KMS-11 (cell line): Measurements from ENCODE around the gene LRRC49.

Experiments used
- H2AFZ ChIP-seq: fragments of 200-600 bp; sonication (generic); 2 replicates; pipeline ENCODE4 v1.6.1; 2016; ENCODE audit warnings: antibody characterized with exemption, mixed run types, low read depth
- H3K27ac ChIP-seq: fragments of 200-600 bp; sonication (generic); 2 replicates; pipeline ENCODE4 v1.6.1; 2016; ENCODE audit warnings: mild to moderate bottlenecking, mixed run types
- H3K27me3 ChIP-seq: fragments of 200-600 bp; sonication (generic); 2 replicates; pipeline ENCODE4 v1.6.1; 2017; ENCODE audit warnings: mild to moderate bottlenecking, low read depth, mixed run types, moderate library complexity; ENCODE audit not compliant: insufficient read depth
- H3K36me3 ChIP-seq: fragments of 200-600 bp; sonication (generic); 2 replicates; pipeline ENCODE4 v1.6.1; 2017; ENCODE audit warnings: mild to moderate bottlenecking, mixed run types; ENCODE audit not compliant: insufficient read depth
- H3K4me1 ChIP-seq: fragments of 200-600 bp; sonication (generic); 2 replicates; pipeline ENCODE4 v1.6.1; 2016; ENCODE audit warnings: mild to moderate bottlenecking, low read depth, mixed run types; ENCODE audit not compliant: poor library complexity, severe bottlenecking
- H3K4me2 ChIP-seq: fragments of 200-600 bp; sonication (generic); 2 replicates; pipeline ENCODE4 v1.7.0; 2016; ENCODE audit warnings: mild to moderate bottlenecking, mixed run types
- H3K4me3 ChIP-seq: fragments of 200-600 bp; sonication (generic); IDR thresholded peaks from 2 replicates; pipeline ENCODE4 v1.6.1; 2017; ENCODE audit warnings: low read depth, low read length, mixed read lengths; ENCODE audit not compliant: insufficient read depth
- H3K79me2 ChIP-seq: fragments of 200-600 bp; sonication (generic); 2 replicates; pipeline ENCODE4 v1.6.1; 2016; ENCODE audit warnings: low read depth, mixed run types; ENCODE audit not compliant: insufficient read depth
- H3K9ac ChIP-seq: fragments of 200-600 bp; sonication (generic); 2 replicates; pipeline ENCODE4 v1.6.1; 2016; ENCODE audit warnings: mild to moderate bottlenecking, mixed run types
- H4K20me1 ChIP-seq: fragments of 200-600 bp; sonication (generic); 2 replicates; pipeline ENCODE4 v1.6.1; 2016; ENCODE audit warnings: mild to moderate bottlenecking, mixed run types; ENCODE audit not compliant: insufficient read depth
- CTCF ChIP-seq: fragments of 200-600 bp; sonication (generic); conservative IDR thresholded peaks from 2 replicates; pipeline ENCODE4 v1.6.1; 2017; ENCODE audit warnings: low read depth, mild to moderate bottlenecking, antibody characterized with exemption, low read length, moderate library complexity, mixed read lengths

Gene LRRC49

GRCh38 chr15:70892002-70892911, at the start of gene LRRC49, which contains the start of gene THAP10:
TSS of gene LRRC49 (plus strand) at chr15:70892826. CDS start at chr15:70892895, 69 bp downstream.
TSS of gene THAP10 (minus strand) at chr15:70892433. CDS start at chr15:70892272, 161 bp downstream.
- Histone ChIP-seq H3K4me1 (peaks cover 40% of the 10 kb centered on the region), H3K79me2 (peaks cover 5% of the 10 kb centered on the region; the same call in 1 of the 2 replicates), H3K4me2 (peak within 1 kb of the TSS; percentile 53), H3K9ac (peak within 1 kb of the TSS; percentile 65), H3K36me3 (no peaks in the 10 kb centered on the region), H2AFZ (peak within 1 kb of the TSS; percentile 83), H3K27me3 (no peaks in the 10 kb centered on the region), H4K20me1 (no peaks in the 10 kb centered on the region), H3K27ac (peak within 1 kb of the TSS; percentile 33; the same call in 1 of the 2 replicates), H3K4me3 (peak within 1 kb of the TSS; percentile 52)
- no peak for TF ChIP-seq CTCF

- no peak overlapping the region for H3K9ac ChIP-seq
- H3K4me3 ChIP-seq = no peak overlapping the region
- no peak overlapping the region for H3K4me2 ChIP-seq
- no peak overlapping the region for H2AFZ ChIP-seq
- H3K27me3 ChIP-seq = no peaks in the 10 kb centered on the region
- no peaks in the 10 kb centered on the region for H4K20me1 ChIP-seq
- no peaks in the 10 kb centered on the region for H3K4me1 ChIP-seq
- TF ChIP-seq CTCF = no peak
- H3K27ac ChIP-seq = no peak overlapping the region
- no peaks in the 10 kb centered on the region for H3K79me2 ChIP-seq
- H3K36me3 ChIP-seq = no peaks in the 10 kb centered on the region
These were observed 46.8 kb upstream of the LRRC49 start for GRCh38 chr15:70845602-70846360.

GRCh38 chr15:70851889-70852288, 40.7 kb upstream of the LRRC49 start:
- no peak overlapping the region for H3K4me3 ChIP-seq
- no peaks in the 10 kb centered on the region for H3K36me3 ChIP-seq
- no peaks in the 10 kb centered on the region for H3K4me1 ChIP-seq
- no peak overlapping the region for H3K9ac ChIP-seq
- H3K4me2 ChIP-seq = no peak overlapping the region
- no peaks in the 10 kb centered on the region for H4K20me1 ChIP-seq
- TF ChIP-seq CTCF = no peak
- no peaks in the 10 kb centered on the region for H3K79me2 ChIP-seq
- H3K27ac ChIP-seq = no peak overlapping the region
- no peaks in the 10 kb centered on the region for H3K27me3 ChIP-seq
- no peak overlapping the region for H2AFZ ChIP-seq

- H3K9ac ChIP-seq = no peak overlapping the region
- H3K4me3 ChIP-seq = no peak overlapping the region
- no peaks in the 10 kb centered on the region for H3K36me3 ChIP-seq
- no peaks in the 10 kb centered on the region for H3K4me1 ChIP-seq
- no peak overlapping the region for H2AFZ ChIP-seq
- TF ChIP-seq CTCF = no peak
- H3K4me2 ChIP-seq = no peak overlapping the region; the same call in 1 of the 2 replicates
- H4K20me1 ChIP-seq = no peaks in the 10 kb centered on the region
- H3K27me3 ChIP-seq = no peaks in the 10 kb centered on the region
- H3K79me2 ChIP-seq = no peaks in the 10 kb centered on the region
- H3K27ac ChIP-seq = no peak overlapping the region
These were observed 39.9 kb upstream of the LRRC49 start for GRCh38 chr15:70852501-70853317.
